Skin of body (tissue), 2 donors: ENCODE data around the gene ADGRG1. TPM values are rescaled to one million over a fixed set of nuclear protein-coding genes. Genes with fewer than 3 reads are reported as not detected.

Experiments used
- DNase-seq: peaks from one replicate; lab custom pipeline; 2025; lab: John Stamatoyannopoulos, UW
- total RNA-seq: library from RNA; depleted of rRNA; stranded (reverse); fragments of >200 nt; gene quantifications from one replicate; pipeline ENCODE4 v1.2.3, GENCODE V29; 2014

Gene ADGRG1
- total RNA-seq, 1 donor from 2014 or later: 32.0 TPM

GRCh38 chr16:57606147-57606846 is 22.1 kb upstream of the ADGRG1 start:
- no peak for DNase-seq

DNA sequence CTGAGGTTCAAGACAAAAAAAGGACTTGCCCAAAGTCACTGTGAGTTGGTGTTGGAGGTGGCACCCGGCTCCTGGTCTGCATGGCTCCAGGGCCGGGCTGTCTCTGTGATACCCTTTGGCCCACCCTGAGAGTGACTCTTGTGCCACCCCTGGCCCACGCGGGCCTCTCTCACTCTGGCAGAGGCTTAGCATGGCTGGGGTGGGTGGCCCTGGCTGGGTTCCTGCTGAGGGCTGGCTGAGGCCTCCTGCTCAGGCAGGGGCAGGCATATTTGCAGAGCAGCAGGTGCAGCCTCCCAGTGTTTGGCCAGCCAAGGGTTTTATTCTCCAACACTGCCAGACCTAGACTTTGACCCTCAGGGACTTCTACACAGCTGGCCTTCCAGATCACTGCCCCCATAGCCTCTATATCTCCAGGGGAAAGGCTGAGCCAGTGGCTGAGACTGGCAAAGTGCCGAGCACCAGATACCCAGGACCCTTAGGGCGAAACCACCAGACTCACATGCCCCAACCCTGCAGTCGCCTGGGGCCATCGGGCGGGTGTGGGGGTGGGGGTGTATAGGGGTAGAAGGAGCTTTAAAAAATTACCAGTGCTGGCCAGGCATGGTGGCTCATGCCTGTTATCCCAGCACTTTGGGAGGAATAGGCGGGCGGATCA is 21.5 kb upstream of the ADGRG1 start:
- DNase-seq: no peak

DNA sequence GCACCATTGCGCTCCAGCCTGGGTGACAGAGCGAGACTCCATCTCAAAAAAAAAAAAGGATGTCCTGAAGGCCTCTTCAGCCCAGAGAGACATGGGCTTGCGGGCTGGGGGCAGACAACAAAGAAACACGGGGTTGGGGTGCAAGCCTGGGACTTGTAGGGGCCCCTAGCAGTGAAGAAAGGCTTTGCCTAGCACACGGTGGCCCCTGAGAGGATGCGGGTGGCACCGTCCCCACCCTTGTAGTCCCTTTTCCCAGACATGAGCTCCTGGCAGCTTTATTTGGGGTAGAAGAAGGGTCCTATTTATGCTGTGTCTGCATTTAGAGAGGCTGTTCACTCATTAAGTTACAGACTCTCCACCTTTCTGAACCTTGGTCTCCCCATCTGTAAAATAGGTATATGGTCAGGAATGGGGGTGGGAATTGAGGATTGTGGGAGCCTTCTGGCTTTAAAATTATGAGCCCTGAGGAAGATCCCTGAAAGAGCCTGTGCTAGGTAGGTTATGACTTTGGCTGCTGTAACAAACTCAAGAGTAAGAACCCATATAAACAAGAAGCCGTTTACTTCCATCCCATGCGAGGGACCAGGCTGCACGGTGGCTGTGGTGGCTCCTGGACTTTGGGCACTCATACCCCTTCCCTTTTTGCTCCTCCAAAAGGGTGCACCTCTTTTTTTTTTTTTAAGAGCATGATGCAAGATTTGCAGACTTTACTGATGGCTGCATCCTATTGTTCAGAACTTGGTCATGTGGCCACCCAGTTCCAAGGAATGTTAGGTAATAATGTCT is 20.6 kb upstream of the ADGRG1 start:
- DNase-seq: no peak

- DNase-seq: no peak
Measured at GRCh38 chr16:57608462-57609113, 19.8 kb upstream of the ADGRG1 start.

DNA sequence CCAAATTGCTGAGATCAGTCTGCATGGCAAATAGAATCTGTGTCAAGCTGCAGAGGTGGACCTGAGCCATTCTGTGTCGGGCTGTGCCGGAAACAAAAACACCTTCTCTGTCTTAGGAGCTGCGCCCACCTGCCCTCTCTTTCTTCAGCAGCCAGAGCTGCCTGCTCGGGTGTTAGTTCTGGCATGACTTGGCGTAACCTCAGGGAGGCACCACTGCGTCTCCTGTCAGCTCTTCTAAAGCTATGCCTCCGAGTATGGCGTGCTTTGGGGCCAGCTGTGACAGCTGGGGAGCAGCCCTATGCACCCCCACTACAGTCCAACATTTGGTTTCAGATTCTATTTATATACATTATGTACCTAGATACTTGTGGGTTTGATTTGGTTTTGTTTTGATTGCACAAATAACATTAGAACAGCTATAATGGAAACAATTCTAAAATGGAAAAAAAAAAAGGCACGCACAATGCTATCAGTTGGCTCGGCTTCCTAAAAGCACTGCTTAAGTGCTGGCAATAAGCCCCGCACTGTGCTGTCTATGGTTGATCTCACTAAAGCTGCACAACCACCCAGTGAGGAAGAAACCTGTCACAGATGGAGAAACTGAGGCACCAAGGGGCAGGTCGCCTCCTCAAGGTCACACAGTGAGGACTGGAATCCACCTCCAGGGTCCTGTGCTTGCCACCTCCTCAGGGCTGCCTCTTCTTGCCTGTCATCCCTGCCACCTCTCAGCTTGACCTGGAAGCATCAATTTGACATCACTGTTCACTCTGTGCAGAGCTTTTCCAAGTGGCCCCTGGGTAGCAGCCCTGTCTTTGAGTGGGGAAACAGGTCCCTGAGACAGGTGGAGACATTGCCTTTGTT is 18.7 kb upstream of the ADGRG1 start:
- peak; percentile 60 for DNase-seq

- no peak for DNase-seq
Measured at GRCh38 chr16:57610611-57611010, 17.8 kb upstream of the ADGRG1 start.

DNA sequence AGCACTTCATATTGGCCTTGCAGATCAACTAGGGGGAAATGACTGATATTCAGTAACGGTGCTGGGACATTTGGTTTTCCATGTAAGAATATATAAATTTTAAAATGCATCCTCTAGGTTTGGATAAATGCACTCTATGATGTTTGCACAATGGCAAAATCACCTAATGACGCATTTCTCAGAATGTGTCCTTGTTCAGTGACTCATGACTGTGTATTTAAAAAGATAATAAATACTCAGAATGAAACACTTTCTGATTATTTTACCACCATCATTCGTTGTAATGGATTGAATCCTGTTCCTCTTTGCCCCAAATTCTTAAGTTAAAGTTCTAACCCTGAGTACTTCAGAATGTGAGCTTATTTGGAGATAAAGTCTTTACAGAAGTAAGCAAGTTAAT is 17.2 kb upstream of the ADGRG1 start:
- no peak for DNase-seq

- no peak for DNase-seq
Measured at GRCh38 chr16:57611706-57612105, 16.7 kb upstream of the ADGRG1 start.

GRCh38 chr16:57612494-57612893 is 15.9 kb upstream of the ADGRG1 start:
- DNase-seq: no peak

- DNase-seq: no peak
Measured at GRCh38 chr16:57613514-57613913, 14.9 kb upstream of the ADGRG1 start.

- DNase-seq: no peak
Measured at GRCh38 chr16:57614536-57614935, 13.9 kb upstream of the ADGRG1 start.

DNA sequence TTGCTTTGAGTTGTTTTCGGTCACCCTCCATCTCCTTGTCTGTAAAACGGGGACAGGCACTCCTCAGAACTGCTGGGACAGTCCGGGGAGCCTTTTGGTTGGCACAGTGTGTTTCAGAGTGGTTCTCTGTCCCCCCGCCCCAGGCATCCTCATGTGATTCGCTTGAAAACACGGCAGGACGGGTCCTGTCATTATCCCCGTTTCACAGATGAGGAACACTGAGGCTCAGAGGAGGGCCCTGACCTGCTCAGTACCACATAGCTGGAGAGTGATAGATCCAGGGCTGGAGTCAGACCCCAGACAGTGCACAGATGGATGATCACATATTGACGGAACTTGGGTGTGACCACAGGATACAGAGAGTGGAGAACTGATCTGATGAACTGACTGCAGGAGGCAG is 13.5 kb upstream of the ADGRG1 start:
- DNase-seq: no peak

GRCh38 chr16:57615813-57616212 is 12.6 kb upstream of the ADGRG1 start:
- no peak for DNase-seq

- no peak for DNase-seq
Measured at GRCh38 chr16:57616241-57616640, 12.2 kb upstream of the ADGRG1 start.

DNA sequence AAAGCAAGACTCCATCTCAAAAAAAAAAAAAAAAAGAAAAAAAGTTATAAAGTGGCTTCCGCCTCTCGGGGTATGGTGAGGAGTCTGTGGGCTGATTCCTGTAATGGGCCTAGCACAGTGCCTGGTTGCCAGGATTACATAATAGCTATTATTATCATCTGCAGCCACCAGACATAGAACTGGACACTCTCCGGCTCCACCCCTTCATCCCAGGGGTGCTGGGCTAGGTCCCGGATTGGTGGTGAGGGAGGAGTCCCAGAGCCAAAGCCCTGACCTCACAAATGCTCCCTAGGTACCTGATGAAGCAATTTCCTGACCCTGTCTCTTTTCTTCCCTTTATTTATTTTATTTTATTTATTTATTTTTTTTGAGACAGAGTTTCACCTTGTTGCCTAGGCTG is 11.6 kb upstream of the ADGRG1 start:
- DNase-seq: no peak

DNA sequence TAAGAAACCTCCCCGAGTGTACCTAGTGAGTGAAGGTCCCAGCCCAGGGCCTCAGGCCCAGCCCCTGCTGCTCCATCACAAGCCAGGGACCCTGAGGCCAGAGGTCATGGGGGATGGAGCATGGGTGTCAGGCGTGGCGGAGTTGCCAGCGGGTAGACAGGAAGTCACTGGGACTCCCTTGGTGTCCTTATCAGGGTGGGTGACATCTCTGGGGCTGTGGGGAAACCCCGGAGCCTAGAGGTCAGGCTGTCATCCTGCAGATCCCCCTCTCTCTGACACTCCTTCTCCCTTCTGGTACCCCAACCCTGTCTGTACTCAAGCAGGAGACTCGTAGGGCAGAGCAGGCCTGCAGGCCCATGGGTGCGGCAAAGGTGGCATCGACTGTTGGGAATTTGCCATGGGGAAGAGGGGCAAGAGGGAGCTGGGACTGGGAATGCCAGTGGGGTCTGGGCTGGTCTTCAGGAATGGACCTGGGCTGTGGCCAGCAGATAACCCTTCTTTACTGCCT is 10.8 kb upstream of the ADGRG1 start:
- no peak for DNase-seq

GRCh38 chr16:57618296-57619132 is 9.9 kb upstream of the ADGRG1 start:
- DNase-seq: no peak

GRCh38 chr16:57619133-57619605 is 9.3 kb upstream of the ADGRG1 start:
- no peak for DNase-seq

DNA sequence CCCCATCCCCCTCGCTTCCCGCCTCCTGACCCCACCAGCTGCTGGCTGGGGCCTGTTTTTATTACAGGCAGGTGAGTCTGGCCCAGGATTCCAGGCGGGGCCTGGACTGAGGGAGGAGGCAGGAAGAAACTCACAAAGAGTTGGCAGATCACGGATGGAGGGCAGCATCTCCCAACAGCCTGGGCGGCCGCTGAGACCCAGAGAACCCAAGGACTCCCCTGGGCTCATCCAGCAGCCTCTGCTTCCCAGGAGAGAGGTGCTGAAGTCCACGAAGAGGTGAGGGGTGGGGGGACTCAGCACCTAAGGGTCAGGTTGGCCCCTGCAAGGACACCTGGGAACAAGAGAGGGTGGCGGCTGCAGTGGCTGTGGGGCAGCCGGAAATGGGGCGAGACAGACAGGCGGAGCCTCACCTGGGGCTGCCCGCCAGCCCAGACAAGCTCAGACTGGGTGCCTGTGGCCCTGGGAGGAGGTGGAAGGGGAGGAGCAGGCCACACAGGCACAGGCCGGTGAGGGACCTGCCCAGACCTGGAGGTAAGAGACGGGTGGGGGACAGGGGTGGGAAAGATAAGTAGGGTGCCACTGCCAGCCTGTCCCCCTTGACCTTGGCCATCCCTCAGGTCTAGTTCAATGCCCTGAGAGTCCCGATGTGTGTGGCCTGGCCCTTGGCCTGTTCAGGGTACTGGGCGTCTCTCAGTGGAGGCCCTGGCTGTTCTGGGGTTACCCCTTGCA is 8.7 kb upstream of the ADGRG1 start:
- DNase-seq: no peak
